Smooth muscle cell of the coronary artery (primary cell): Measurements from ENCODE around the gene ZBED4. TPM values are rescaled to one million over a fixed set of nuclear protein-coding genes. Genes with fewer than 3 reads are reported as not detected.

Experiments used
- total RNA-seq: library from RNA; depleted of rRNA; stranded (reverse); fragments of >200 nt; gene quantifications from 2 replicates; pipeline ENCODE4 v1.2.3, GENCODE V29; 2014; ENCODE audit warnings: low replicate concordance

Gene ZBED4
- total RNA-seq, result 4.7 and 10.1 TPM in 2 replicates

DNA sequence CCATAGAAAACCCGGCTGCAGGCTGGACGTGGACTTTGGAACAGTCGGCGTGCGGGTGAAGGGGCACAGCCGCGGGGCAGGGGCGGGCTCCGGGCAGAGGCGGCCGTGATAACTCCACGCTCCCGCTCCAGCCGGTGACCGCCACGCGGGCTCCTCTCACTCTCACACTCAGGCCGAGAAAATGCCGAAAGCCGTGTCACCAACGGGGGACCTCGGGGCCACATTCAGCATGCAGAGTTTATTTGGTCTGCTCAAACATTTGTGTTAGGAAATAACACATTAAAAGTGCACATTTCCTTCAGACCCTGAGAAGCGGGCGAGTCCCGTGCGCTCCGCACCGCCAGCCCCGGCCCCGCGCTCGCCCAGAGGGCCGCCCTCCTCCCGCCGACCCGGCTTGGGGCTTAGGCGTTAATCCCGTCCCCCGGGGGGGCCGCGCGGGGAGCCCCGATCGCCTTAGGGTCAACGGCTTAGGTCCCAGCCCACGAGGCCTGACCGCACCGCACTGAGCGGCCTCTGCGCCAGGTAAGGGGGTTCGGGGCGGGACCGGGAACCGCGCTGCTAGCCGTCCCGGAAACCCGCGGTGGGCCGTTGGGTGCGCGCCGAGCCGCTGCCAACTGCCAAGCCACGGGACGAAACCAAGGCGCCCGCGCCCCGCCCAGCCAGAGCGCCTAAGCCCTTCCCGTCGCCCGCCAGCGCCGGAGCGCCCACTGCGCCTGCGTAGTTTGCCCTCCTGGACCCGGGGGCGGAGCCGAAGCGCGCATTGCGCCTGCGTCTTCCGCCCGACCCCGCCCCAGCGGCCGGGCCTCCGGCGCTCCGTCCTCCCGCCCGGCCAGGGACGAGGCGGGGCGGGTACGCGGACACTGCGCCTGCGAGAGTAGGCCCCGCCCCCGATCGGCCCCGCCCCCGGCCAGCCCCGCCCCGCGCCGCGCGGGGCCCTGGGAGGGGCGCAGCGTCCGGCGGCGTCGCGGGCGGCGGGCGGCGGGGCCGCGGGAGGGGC, at the start of gene ZBED4:
TSS of gene ZBED4 (plus strand) at position 947 of the 997 bp plus-strand sequence. CDS start 29,819 bp downstream, outside the sequence.

GRCh38 chr22:49827853-49828598, 25.6 kb upstream of the ZBED4 start, which contains the start of gene BRD1:
Gene BRD1 (minus strand): TSS chr22:49827873. CDS start chr22:49824317, 3,556 bp downstream.

DNA sequence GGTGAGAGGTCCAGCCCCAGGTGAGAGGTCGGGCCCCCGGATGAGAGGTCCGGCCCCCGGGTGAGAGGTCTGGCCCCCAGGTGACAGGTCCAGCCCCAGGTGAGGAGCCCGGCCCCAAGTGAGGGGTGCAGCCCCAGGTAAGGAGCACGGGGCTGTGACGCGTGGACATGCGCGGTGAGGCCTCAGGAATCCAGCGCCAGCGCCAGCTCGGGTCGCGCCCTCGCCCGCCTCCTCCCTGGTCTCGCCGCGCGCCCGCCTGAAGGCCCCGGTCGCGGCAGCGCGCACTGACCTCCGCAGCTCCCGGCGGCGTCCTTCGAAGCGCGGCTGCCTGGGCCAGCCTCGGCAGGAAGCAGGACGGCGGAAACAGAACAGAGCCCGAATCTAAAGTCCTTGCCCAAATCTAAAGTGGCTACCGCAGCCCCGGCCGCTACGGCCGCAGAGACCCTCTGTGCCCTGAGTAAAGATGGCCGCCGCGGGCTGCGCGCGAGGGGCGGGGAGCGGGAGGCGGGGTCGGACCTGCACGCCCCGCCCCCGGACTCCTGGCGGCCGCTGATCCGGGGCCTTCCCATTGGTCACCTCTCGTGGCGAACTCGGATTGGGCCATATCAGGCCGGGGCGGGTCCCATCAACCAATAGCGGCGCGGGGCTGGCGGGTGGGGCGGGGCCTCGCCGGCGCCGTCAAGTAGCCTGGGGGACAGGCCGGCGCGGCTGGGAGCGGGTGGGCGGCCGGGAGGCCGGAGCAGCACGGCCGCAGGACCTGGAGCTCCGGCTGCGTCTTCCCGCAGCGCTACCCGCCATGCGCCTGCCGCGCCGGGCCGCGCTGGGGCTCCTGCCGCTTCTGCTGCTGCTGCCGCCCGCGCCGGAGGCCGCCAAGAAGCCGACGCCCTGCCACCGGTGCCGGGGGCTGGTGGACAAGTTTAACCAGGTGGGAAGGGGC, 64.6 kb downstream of the ZBED4 start, which contains the start of the genes ALG12 and CRELD2:
TSS of gene ALG12 (minus strand) at position 465 of the 937 bp plus-strand sequence. CDS start 4,673 bp downstream, outside the sequence.
TSS of gene CRELD2 (plus strand) at position 661 of the 937 bp plus-strand sequence. CDS start at position 797, 136 bp downstream.

Other genes starting within 250 kb of the ZBED4 start
- gene BRD1, start 26.0 kb upstream of the ZBED4 start, total RNA-seq, result 20.4 and 20.6 TPM in 2 replicates
- 11.4 and 18.5 TPM in 2 replicates for gene ALG12, start 64.6 kb downstream of the ZBED4 start, total RNA-seq
- 82.2 and 95.2 TPM in 2 replicates for gene CRELD2, start 64.8 kb downstream of the ZBED4 start, total RNA-seq
- gene PIM3, start 106.9 kb downstream of the ZBED4 start, total RNA-seq, result 20.9 and 21.4 TPM in 2 replicates
- not detected in 2 replicates for gene IL17REL, start 158.9 kb downstream of the ZBED4 start, total RNA-seq
- gene TTLL8, start 204.5 kb downstream of the ZBED4 start, total RNA-seq, result not detected in 2 replicates
- under 0.01 and 1.9 TPM in 2 replicates for gene MLC1, start 231.6 kb downstream of the ZBED4 start, total RNA-seq
- 0.23 and 16.9 TPM in 2 replicates for gene MOV10L1, start 236.2 kb downstream of the ZBED4 start, total RNA-seq